Stimulated activated CD4-positive, alpha-beta T cell treated with anti-CD3 and anti-CD28 coated beads, Interleukin-15, amount 100 ng/mL, for 24 hours (primary cell): ENCODE measurements around the gene WLS.

Source experiments
- DNase-seq: peaks from one replicate; pipeline ENCODE4 v3.0.0-alpha.2; 2020

Gene WLS

GRCh38 chr1:68227598-68227997 lies 4.7 kb downstream of the WLS start:
- no peak for DNase-seq

GRCh38 chr1:68225781-68226180 lies 6.5 kb downstream of the WLS start:
- DNase-seq, result no peak

- no peak for DNase-seq
Observed at GRCh38 chr1:68223687-68224086, 8.6 kb downstream of the WLS start.

- DNase-seq, result no peak
Observed at GRCh38 chr1:68221980-68222373, 10.3 kb downstream of the WLS start.

- DNase-seq, result no peak
Observed at GRCh38 chr1:68221001-68221979, 11.0 kb downstream of the WLS start.

- DNase-seq, result no peak
Observed at GRCh38 chr1:68220420-68220819, 11.9 kb downstream of the WLS start.

- no peak for DNase-seq
Observed at GRCh38 chr1:68218490-68218889, 13.8 kb downstream of the WLS start.

GRCh38 chr1:68217618-68218017 lies 14.7 kb downstream of the WLS start:
- DNase-seq, result no peak

GRCh38 chr1:68217060-68217554 lies 15.2 kb downstream of the WLS start:
- DNase-seq, result no peak

GRCh38 chr1:68216089-68216772 lies 16.1 kb downstream of the WLS start:
- DNase-seq, result no peak

- no peak for DNase-seq
Observed at GRCh38 chr1:68213843-68214242, 18.5 kb downstream of the WLS start.

- DNase-seq, result no peak
Observed at GRCh38 chr1:68211761-68212380, 20.5 kb downstream of the WLS start.

- DNase-seq, result no peak
Observed at GRCh38 chr1:68210829-68211228, 21.5 kb downstream of the WLS start.

GRCh38 chr1:68210027-68210426 lies 22.3 kb downstream of the WLS start:
- DNase-seq, result no peak

GRCh38 chr1:68206848-68207689 lies 25.3 kb downstream of the WLS start:
- DNase-seq, result no peak

GRCh38 chr1:68205794-68206358 lies 26.4 kb downstream of the WLS start:
- DNase-seq, result no peak

GRCh38 chr1:68204977-68205630 lies 27.2 kb downstream of the WLS start:
- DNase-seq, result no peak

GRCh38 chr1:68202239-68202832 lies 30.0 kb downstream of the WLS start:
- no peak for DNase-seq

- DNase-seq, result no peak
Observed at GRCh38 chr1:68201546-68202238, 30.6 kb downstream of the WLS start.

- DNase-seq, result no peak
Observed at GRCh38 chr1:68199603-68200002, 32.7 kb downstream of the WLS start.

GRCh38 chr1:68198752-68199151 lies 33.6 kb downstream of the WLS start:
- no peak for DNase-seq
